Adrenal gland (tissue), 5 donors: ENCODE results near the gene LARGE1.
"Not testable (repeated sequence)": the region's sequence is repeated elsewhere in the genome, so short reads cannot be mapped to it uniquely, and the experiment has no call there.

Experiments used
- CTCF ChIP-seq, 6 experiments: fragments of 450-650 bp in 4 of 6; fragments of 200-600 bp in 2 of 6; sonication (generic) in 1 of 6; IDR thresholded peaks; 1 replicate in 5 of 6; 2 replicates in 1 of 6; pipeline versions ENCODE4 v1.5.1 to v1.8.0; 2016 to 2021; ENCODE audit warnings: antibody characterized with exemption in 6 of 6, mild to moderate bottlenecking in 2 of 6, moderate library complexity in 1 of 6
- POLR2A ChIP-seq, 2 donors: fragments of 450-650 bp; IDR thresholded peaks; one replicate each; pipeline ENCODE4 v1.6.1; 2017; ENCODE audit warnings: antibody characterized with exemption in 2 of 2, mild to moderate bottlenecking in 2 of 2, moderate library complexity in 1 of 2
- donor health status: DM: no; HTN: no; CAD: no.

DNA sequence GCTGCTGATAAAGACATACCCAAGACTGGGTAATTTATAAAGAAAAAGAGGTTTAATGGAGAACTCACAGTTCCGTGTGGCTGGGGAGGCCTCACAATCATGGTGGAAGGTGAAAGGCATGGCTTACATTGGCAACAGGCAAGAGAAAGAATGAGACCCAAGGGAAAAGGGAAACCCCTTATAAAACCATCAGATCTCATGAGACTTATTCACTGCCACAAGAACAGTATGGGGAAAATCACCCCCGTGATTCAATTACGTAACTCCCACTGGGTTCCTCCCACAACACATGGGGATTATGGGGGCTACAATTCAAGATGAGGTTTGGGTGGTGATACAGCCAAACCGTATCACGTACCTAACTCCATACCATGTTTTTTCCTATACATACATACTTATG is 557.0 kb downstream of the LARGE1 start:
- not testable (repeated sequence) for TF ChIP-seq CTCF, POLR2A (IDR thresholded peaks at IDR 0.05)
